Stimulated activated CD4-positive, alpha-beta T cell treated with anti-CD3 and anti-CD28 coated beads, TNF-alpha, amount 100 ng/mL, for 24 hours (primary cell): ENCODE results near the gene FAM3A.
"Not testable (repeated sequence)": the region's sequence is repeated elsewhere in the genome, so short reads cannot be mapped to it uniquely, and the experiment has no call there.

ENCODE experiments used
- DNase-seq, 3 experiments: peaks; one replicate each; pipeline ENCODE4 v3.0.0-alpha.2; 2020; ENCODE audit warnings: low read depth in 3 of 3

FAM3A gene

GRCh38 chrX:154505734-154506133 lies 10.3 kb downstream of the FAM3A start:
- no peak for DNase-seq

GRCh38 chrX:154502989-154503388 lies 13.0 kb downstream of the FAM3A start:
- DNase-seq: no peak

GRCh38 chrX:154502098-154502497 lies 13.9 kb downstream of the FAM3A start:
- DNase-seq: no peak

GRCh38 chrX:154501423-154501822 lies 14.6 kb downstream of the FAM3A start:
- not testable (repeated sequence) for DNase-seq

- DNase-seq: not testable (repeated sequence)
Measured at GRCh38 chrX:154496591-154497137, 19.4 kb downstream of the FAM3A start.

- no peak for DNase-seq
Measured at GRCh38 chrX:154495472-154495922, 20.5 kb downstream of the FAM3A start.

GRCh38 chrX:154494715-154495114 lies 21.3 kb downstream of the FAM3A start:
- no peak for DNase-seq

- peak; percentile 72 to 88 (median 73) for DNase-seq
Measured at GRCh38 chrX:154490414-154491083, 25.5 kb downstream of the FAM3A start, which contains the start of gene SLC10A3. Gene SLC10A3 (minus strand): TSS chrX:154490629. CDS start chrX:154488940, 1,689 bp downstream.

- no peak for DNase-seq
Measured at GRCh38 chrX:154490021-154490413, 26.0 kb downstream of the FAM3A start.

GRCh38 chrX:154489182-154489581 lies 26.9 kb downstream of the FAM3A start:
- DNase-seq: no peak

- DNase-seq: no peak
Measured at GRCh38 chrX:154488336-154489075, 27.5 kb downstream of the FAM3A start.

GRCh38 chrX:154487518-154488290 lies 28.3 kb downstream of the FAM3A start:
- DNase-seq: no peak

GRCh38 chrX:154486396-154487207 lies 29.4 kb downstream of the FAM3A start, which contains the start of gene UBL4A:
Gene UBL4A (minus strand): TSS chrX:154486615. CDS start chrX:154486584, 31 bp downstream.
- DNase-seq: peak in 2 of 3 experiments; percentile 26 to 51

- peak in 1 of 3 experiments; percentile 24 for DNase-seq
Measured at GRCh38 chrX:154486052-154486395, 30.0 kb downstream of the FAM3A start.

- no peak for DNase-seq
Measured at GRCh38 chrX:154485150-154486051, 30.6 kb downstream of the FAM3A start.

GRCh38 chrX:154484255-154485149 lies 31.5 kb downstream of the FAM3A start:
- DNase-seq: no peak

- DNase-seq: no peak
Measured at GRCh38 chrX:154483325-154483724, 32.7 kb downstream of the FAM3A start.

GRCh38 chrX:154482786-154483185 lies 33.2 kb downstream of the FAM3A start:
- DNase-seq: no peak
